ENCODE data around the gene DNAJC15.
"Not testable (repeated sequence)": the region's sequence is repeated elsewhere in the genome, so short reads cannot be mapped to it uniquely, and the experiment has no call there.

The DNAJC15 gene

GRCh38 chr13:43044720-43045301, 21.4 kb downstream of the DNAJC15 start:
- DNase-seq: no peak
- no peaks in the 10 kb centered on the region for H3K9me3 ChIP-seq (ENCODE audit: severe bottlenecking)
- H3K27me3 ChIP-seq (ENCODE audit: insufficient read depth, low read depth, severe bottlenecking): no peaks in the 10 kb centered on the region
- H3K27ac ChIP-seq: no peak overlapping the region
- TF ChIP-seq, protein P1, sequence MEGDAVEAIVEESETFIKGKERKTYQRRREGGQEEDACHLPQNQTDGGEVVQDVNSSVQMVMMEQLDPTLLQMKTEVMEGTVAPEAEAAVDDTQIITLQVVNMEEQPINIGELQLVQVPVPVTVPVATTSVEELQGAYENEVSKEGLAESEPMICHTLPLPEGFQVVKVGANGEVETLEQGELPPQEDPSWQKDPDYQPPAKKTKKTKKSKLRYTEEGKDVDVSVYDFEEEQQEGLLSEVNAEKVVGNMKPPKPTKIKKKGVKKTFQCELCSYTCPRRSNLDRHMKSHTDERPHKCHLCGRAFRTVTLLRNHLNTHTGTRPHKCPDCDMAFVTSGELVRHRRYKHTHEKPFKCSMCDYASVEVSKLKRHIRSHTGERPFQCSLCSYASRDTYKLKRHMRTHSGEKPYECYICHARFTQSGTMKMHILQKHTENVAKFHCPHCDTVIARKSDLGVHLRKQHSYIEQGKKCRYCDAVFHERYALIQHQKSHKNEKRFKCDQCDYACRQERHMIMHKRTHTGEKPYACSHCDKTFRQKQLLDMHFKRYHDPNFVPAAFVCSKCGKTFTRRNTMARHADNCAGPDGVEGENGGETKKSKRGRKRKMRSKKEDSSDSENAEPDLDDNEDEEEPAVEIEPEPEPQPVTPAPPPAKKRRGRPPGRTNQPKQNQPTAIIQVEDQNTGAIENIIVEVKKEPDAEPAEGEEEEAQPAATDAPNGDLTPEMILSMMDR (IDR thresholded peaks at IDR 0.05; ENCODE audit: low read depth, low read length): no peak
- no peak overlapping the region for H3K4me3 ChIP-seq (ENCODE audit: low read depth, low read length)
- H3K36me3 ChIP-seq: no peaks in the 10 kb centered on the region

DNA sequence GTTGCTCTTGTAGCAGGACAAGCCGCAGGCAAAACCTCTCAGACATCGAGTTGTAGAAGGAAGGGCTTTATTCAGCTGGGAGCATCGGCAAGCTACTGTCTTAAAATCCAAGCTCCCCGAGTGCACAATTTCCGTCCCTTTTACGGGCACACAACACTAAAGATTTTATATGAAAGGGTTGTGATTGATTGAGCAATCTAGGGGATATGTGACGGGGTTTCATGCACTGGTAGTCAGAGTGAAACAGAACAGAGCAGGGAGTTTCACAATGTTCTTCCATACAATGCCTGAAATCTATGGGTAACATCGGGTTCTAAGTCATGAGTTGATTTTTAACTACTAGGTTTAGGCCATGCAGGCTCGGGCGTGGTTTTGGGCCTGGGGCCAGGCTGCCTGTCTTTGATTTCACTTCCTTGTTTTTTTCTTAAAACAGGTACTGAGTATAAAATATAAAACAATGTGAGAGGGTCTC, 22.0 kb downstream of the DNAJC15 start:
- not testable (repeated sequence) for H3K9me3 ChIP-seq (ENCODE audit: severe bottlenecking); DNase-seq; H3K36me3 ChIP-seq; H3K27me3 ChIP-seq (ENCODE audit: insufficient read depth, low read depth, severe bottlenecking); H3K4me3 ChIP-seq (ENCODE audit: low read depth, low read length); H3K27ac ChIP-seq

- no peak for DNase-seq
- H3K36me3 ChIP-seq: no peaks in the 10 kb centered on the region
- TF ChIP-seq, protein P1 (IDR thresholded peaks at IDR 0.05; ENCODE audit: low read depth, low read length): no peak
- no peaks in the 10 kb centered on the region for H3K9me3 ChIP-seq (ENCODE audit: severe bottlenecking)
- no peak overlapping the region for H3K27ac ChIP-seq
- H3K4me3 ChIP-seq (ENCODE audit: low read depth, low read length): no peak overlapping the region
- no peaks in the 10 kb centered on the region for H3K27me3 ChIP-seq (ENCODE audit: insufficient read depth, low read depth, severe bottlenecking)
Measured at GRCh38 chr13:43046259-43046658, 22.9 kb downstream of the DNAJC15 start.

DNA sequence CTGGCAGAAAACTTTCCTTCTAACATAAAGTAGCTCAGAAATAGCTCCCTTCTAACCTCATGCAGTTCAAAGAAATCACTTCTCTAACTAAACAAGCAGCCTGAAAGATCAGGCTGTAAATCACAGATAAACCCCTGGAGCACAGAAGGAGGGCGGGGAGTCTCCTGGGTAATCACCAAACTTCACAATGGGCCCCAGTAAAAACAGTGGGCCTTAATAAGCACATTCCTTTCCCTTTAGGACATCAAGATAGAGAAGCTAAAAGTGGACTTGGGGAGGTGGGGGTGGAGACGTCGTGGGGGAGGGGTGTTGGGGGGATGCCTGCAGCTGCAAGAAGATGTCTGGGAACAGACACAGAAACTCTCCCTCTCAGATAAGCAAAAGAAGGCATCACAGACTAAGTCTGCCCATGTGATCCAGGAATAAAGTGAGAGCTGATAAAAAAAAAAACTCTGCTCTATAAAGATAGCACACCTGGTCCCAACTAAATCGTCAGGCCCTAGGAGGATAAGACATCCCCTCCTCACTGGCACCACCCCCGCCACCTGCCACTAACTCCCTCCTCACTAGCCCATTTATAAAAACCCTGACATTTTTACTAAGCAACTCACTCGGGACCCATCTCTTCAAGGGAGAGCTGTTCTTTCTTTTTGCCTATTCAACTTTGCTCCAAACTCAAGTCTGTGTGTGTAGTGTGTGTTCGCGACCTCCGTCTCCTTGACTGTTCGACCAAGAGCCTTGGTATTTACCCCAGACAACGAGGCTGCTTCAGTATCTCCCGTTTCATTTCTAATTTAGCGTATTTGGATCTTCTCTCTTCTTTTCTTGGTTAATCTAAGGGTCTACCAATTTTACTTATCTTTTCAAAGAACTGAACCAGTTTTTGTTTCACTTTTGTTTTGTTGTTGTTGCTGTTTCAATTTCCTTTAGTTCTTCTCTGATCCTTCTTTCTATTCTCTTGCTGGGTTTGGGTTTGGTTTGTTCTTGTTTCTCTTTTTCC, 31.7 kb downstream of the DNAJC15 start:
- TF ChIP-seq, protein P1 (IDR thresholded peaks at IDR 0.05; ENCODE audit: low read depth, low read length): no peak
- Histone ChIP-seq H3K27me3 (ENCODE audit: insufficient read depth, low read depth, severe bottlenecking) (no peaks in the 10 kb centered on the region), H3K4me3 (ENCODE audit: low read depth, low read length) (peak overlapping the region; percentile 10; the same call in 1 of the 2 replicates), H3K27ac (peak overlapping the region; percentile 64), H3K36me3 (no peaks in the 10 kb centered on the region), H3K9me3 (ENCODE audit: severe bottlenecking) (no peaks in the 10 kb centered on the region)
- DNase-seq: peak; percentile 46

DNA sequence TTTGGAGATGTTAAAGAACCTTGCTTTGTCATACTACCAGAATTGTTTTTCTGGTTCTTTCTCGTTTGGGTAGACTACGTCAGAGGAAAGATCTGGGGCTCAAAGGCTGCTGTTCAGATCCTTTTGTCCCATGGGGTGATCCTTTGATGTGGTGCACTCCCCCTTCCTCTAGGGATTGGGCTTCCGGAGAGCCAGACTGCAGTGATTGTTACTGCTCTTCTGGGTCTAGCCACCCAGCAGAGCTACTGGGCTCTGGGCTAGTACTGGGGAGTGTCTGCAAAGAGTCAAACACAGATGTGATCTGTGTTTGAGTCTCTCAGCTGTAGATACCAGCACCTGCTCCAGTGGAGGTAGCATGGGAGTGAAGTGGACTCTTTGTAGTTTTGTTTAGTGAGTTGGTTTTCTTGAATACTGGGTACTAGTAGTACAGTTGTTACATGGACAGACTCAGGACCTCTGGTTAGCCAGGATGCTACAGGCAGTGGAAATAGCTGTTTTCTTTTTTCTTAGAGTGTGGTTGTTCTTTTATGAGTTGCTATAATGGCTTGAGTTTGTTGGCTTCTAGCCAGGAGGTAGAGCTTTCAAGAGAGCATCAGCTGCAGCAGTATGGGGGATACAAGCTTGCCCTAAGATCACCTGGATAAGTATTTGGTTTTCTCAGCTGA, 34.4 kb downstream of the DNAJC15 start:
- no peak overlapping the region for H3K4me3 ChIP-seq (ENCODE audit: low read depth, low read length)
- DNase-seq: no peak
- H3K27ac ChIP-seq: no peak overlapping the region
- no peaks in the 10 kb centered on the region for H3K36me3 ChIP-seq
- TF ChIP-seq, protein P1 (IDR thresholded peaks at IDR 0.05; ENCODE audit: low read depth, low read length): no peak
- no peaks in the 10 kb centered on the region for H3K9me3 ChIP-seq (ENCODE audit: severe bottlenecking)
- no peaks in the 10 kb centered on the region for H3K27me3 ChIP-seq (ENCODE audit: insufficient read depth, low read depth, severe bottlenecking)

DNA sequence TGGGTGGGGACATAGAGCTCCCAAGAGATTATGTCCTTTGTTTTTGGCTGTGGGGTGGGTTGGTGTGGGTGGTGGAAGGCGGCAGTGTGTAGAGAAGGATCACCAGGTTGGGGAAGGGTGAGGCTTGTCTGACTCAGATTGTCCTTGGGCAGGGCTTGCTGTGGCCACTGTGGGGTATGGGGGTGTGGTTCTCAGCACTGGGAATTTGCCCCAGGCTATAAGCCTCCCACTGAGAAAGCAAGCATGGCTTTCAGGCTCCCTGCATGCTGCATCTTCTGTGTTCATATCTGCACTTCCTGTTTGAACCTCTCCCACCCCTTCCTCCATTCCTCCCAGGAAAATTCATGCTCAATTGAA, 34.9 kb downstream of the DNAJC15 start:
- no peak overlapping the region for H3K4me3 ChIP-seq (ENCODE audit: low read depth, low read length)
- no peaks in the 10 kb centered on the region for H3K27me3 ChIP-seq (ENCODE audit: insufficient read depth, low read depth, severe bottlenecking)
- TF ChIP-seq, protein P1 (IDR thresholded peaks at IDR 0.05; ENCODE audit: low read depth, low read length): no peak
- H3K27ac ChIP-seq: no peak overlapping the region
- no peaks in the 10 kb centered on the region for H3K9me3 ChIP-seq (ENCODE audit: severe bottlenecking)
- no peak for DNase-seq
- no peaks in the 10 kb centered on the region for H3K36me3 ChIP-seq
